ENCODE measurements around the gene PRKACG.

- TF ChIP-seq CTCF (conservative IDR thresholded peaks at IDR 0.05; ENCODE audit: low read depth, low read length), result no peak
- no peak for TF ChIP-seq EZH2 (IDR thresholded peaks at IDR 0.05; ENCODE audit: low read length, unreplicated experiment)
- TF ChIP-seq EZH2phosphoT487 (IDR thresholded peaks at IDR 0.05; ENCODE audit: borderline replicate concordance, low read length), result no peak
Observed at GRCh38 chr9:69045821-69046220, 31.9 kb upstream of the PRKACG start.

Measured in PC-3 (cell line).